Smooth muscle cell (in vitro differentiated cells): ENCODE results near the gene RNF144B. TPM values are rescaled to one million over a fixed set of nuclear protein-coding genes. Genes with fewer than 3 reads are reported as not detected.

ENCODE experiments used
- DNase-seq: peaks from one replicate; lab custom pipeline; 2025; ENCODE audit not compliant: unreplicated experiment; lab: John Stamatoyannopoulos, UW
- H2AFZ ChIP-seq: fragments of 200-600 bp; sonication (generic); 2 replicates; pipeline ENCODE4 v1.6.0; 2016; ENCODE audit warnings: antibody characterized with exemption, low read depth, mild to moderate bottlenecking
- H3F3A ChIP-seq: fragments of 200-600 bp; sonication (generic); 2 replicates; pipeline ENCODE4 v1.6.0; 2017; ENCODE audit warnings: antibody characterized with exemption, low read depth
- H3K27ac ChIP-seq: fragments of 200-600 bp; sonication (generic); 2 replicates; pipeline ENCODE4 v1.5.1; 2016; ENCODE audit warnings: low read depth, mild to moderate bottlenecking
- H3K27me3 ChIP-seq: fragments of 200-600 bp; sonication (generic); 2 replicates; pipeline ENCODE4 v1.6.1; 2016; ENCODE audit warnings: low read depth, mild to moderate bottlenecking
- H3K36me3 ChIP-seq: fragments of 200-600 bp; sonication (generic); 2 replicates; pipeline ENCODE4 v1.5.1; 2016; ENCODE audit warnings: low read depth
- H3K4me1 ChIP-seq: fragments of 200-600 bp; sonication (generic); 2 replicates; pipeline ENCODE4 v1.5.1; 2016; ENCODE audit warnings: low read depth
- H3K4me2 ChIP-seq: fragments of 200-600 bp; sonication (generic); 2 replicates; pipeline ENCODE4 v1.6.0; 2016; ENCODE audit warnings: mild to moderate bottlenecking
- H3K4me3 ChIP-seq: fragments of 200-600 bp; sonication (generic); 2 replicates; pipeline ENCODE4 v1.5.1; 2016; ENCODE audit warnings: mild to moderate bottlenecking
- H3K79me2 ChIP-seq: fragments of 200-600 bp; sonication (generic); 2 replicates; pipeline ENCODE4 v1.6.0; 2016; ENCODE audit warnings: low read depth, mild to moderate bottlenecking
- H3K9ac ChIP-seq: fragments of 200-600 bp; sonication (generic); 2 replicates; pipeline ENCODE4 v1.6.0; 2016; ENCODE audit warnings: low read depth
- H3K9me3 ChIP-seq: fragments of 200-600 bp; sonication (generic); replicated peaks from 2 replicates; pipeline ENCODE4 v1.5.1; 2016; ENCODE audit warnings: low read depth
- H4K20me1 ChIP-seq: fragments of 200-600 bp; sonication (generic); 2 replicates; pipeline ENCODE4 v1.6.0; 2016; ENCODE audit warnings: low read depth
- WGBS: methylation state at CpG from one replicate; pipeline ENCODE4 v1.1.7; 2016; ENCODE audit warnings: low lambda C conversion rate; 5-methylcytosine and 5-hydroxymethylcytosine counted together
- polyA plus RNA-seq: library from polyadenylated mRNA; unstranded; fragments of >200 nt; fragmentation: Nextera tagmentation; extraction: Ambion mirVana; gene quantifications from 2 replicates; pipeline ENCODE4 v1.2.1, GENCODE V29; 2016
- total RNA-seq: library from RNA; depleted of rRNA; stranded (reverse); fragments of >200 nt; gene quantifications from 2 replicates; pipeline ENCODE4 v1.2.3, GENCODE V29; 2014
- TF ChIP-seq, protein P1 (sequence below): fragments of 200-600 bp; sonication (generic); IDR thresholded peaks from 2 replicates; pipeline ENCODE4 v1.5.1; 2017; ENCODE audit warnings: borderline replicate concordance, mild to moderate bottlenecking, antibody characterized with exemption; ENCODE audit not compliant: insufficient read depth, poor library complexity, severe bottlenecking

Gene RNF144B
- total and polyA plus RNA-seq, 2 experiments from 2014 or later: 3.4 to 10.9 TPM

GRCh38 chr6:18414116-18414515 lies 27.0 kb downstream of the RNF144B start:
- 95% methylated on average over 1 of the region's 1 CpG for WGBS
- no peaks in the 10 kb centered on the region for H3K79me2 ChIP-seq
- TF ChIP-seq, protein P1, sequence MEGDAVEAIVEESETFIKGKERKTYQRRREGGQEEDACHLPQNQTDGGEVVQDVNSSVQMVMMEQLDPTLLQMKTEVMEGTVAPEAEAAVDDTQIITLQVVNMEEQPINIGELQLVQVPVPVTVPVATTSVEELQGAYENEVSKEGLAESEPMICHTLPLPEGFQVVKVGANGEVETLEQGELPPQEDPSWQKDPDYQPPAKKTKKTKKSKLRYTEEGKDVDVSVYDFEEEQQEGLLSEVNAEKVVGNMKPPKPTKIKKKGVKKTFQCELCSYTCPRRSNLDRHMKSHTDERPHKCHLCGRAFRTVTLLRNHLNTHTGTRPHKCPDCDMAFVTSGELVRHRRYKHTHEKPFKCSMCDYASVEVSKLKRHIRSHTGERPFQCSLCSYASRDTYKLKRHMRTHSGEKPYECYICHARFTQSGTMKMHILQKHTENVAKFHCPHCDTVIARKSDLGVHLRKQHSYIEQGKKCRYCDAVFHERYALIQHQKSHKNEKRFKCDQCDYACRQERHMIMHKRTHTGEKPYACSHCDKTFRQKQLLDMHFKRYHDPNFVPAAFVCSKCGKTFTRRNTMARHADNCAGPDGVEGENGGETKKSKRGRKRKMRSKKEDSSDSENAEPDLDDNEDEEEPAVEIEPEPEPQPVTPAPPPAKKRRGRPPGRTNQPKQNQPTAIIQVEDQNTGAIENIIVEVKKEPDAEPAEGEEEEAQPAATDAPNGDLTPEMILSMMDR: no peak

GRCh38 chr6:18415207-18415606 lies 28.1 kb downstream of the RNF144B start:
- WGBS: 95% methylated on average over 11 of the region's 11 CpGs

More at GRCh38 chr6:18414116-18414515, 27.0 kb downstream of the RNF144B start:
- Histone ChIP-seq H3K27me3 (no peaks in the 10 kb centered on the region), H3K4me1 (no peaks in the 10 kb centered on the region), H3K36me3 (no peaks in the 10 kb centered on the region), H4K20me1 (no peaks in the 10 kb centered on the region), H3K4me2 (no peak overlapping the region), H3K9me3 (no peaks in the 10 kb centered on the region), H3K4me3 (no peak overlapping the region), H2AFZ (no peak overlapping the region), H3F3A (no peaks in the 10 kb centered on the region), H3K9ac (no peak overlapping the region), H3K27ac (no peak overlapping the region)
- no peak for DNase-seq

DNA sequence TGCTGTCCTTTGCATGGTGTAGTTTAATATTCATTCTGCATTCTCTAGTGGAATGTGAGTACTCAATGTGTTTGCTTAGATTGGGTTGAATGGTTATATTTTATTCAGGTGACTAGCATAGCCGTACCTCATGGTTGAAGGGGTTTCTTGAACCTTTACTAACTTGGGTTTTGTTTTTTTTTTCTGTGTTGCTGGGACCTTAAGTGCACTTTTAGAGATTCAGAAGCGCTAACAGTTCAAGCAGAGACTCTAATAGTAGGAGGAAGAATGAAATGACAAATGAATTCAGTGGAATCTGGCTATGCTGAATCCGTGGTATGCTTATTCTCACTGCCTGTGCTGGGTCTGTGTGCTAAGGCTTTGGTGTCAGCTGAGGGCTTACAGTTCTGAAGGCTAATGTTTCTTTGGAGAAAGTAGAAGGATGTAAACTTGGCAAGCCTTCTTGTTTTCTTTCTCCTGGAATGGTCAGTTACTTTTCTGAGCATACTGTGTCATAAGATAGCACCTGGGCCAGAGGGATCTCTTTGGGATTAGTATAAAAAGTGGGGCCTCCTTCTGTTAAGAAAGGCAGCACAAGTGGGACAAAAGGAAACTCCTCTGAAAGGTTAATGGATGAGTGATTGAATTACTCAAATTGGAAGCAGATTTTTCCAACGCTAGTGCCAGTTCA lies 28.7 kb downstream of the RNF144B start:
- TF ChIP-seq, protein P1: no peak
- WGBS: 90% methylated on average over 4 of the region's 4 CpGs
- no peak overlapping the region for H3K4me2 ChIP-seq
- no peaks in the 10 kb centered on the region for H3K9me3 ChIP-seq
- DNase-seq: no peak
- H3K27me3 ChIP-seq: no peaks in the 10 kb centered on the region
- H3K4me1 ChIP-seq: no peaks in the 10 kb centered on the region
- H3F3A ChIP-seq: no peaks in the 10 kb centered on the region
- no peak overlapping the region for H3K27ac ChIP-seq
- no peaks in the 10 kb centered on the region for H4K20me1 ChIP-seq
- H3K4me3 ChIP-seq: no peak overlapping the region
- no peaks in the 10 kb centered on the region for H3K36me3 ChIP-seq
- H3K79me2 ChIP-seq: no peaks in the 10 kb centered on the region
- no peak overlapping the region for H3K9ac ChIP-seq
- H2AFZ ChIP-seq: no peak overlapping the region

More at GRCh38 chr6:18415207-18415606, 28.1 kb downstream of the RNF144B start:
- Histone ChIP-seq H3K27ac (no peak overlapping the region), H3K4me2 (no peak overlapping the region), H3K27me3 (no peaks in the 10 kb centered on the region), H3K4me3 (no peak overlapping the region), H3K4me1 (no peaks in the 10 kb centered on the region), H2AFZ (no peak overlapping the region), H4K20me1 (no peaks in the 10 kb centered on the region), H3F3A (no peaks in the 10 kb centered on the region), H3K9me3 (no peaks in the 10 kb centered on the region), H3K36me3 (no peaks in the 10 kb centered on the region), H3K79me2 (no peaks in the 10 kb centered on the region), H3K9ac (no peak overlapping the region)
- DNase-seq: no peak
- TF ChIP-seq, protein P1: no peak

GRCh38 chr6:18416341-18416679 lies 29.2 kb downstream of the RNF144B start:
- TF ChIP-seq, protein P1: no peak
- H3K27me3 ChIP-seq: no peaks in the 10 kb centered on the region
- H4K20me1 ChIP-seq: no peaks in the 10 kb centered on the region
- DNase-seq: no peak
- H3K9me3 ChIP-seq: no peaks in the 10 kb centered on the region
- no peak overlapping the region for H3K4me2 ChIP-seq
- no peak overlapping the region for H3K9ac ChIP-seq
- no peak overlapping the region for H2AFZ ChIP-seq
- no peaks in the 10 kb centered on the region for H3K4me1 ChIP-seq
- H3F3A ChIP-seq: no peaks in the 10 kb centered on the region
- no peak overlapping the region for H3K4me3 ChIP-seq
- no peaks in the 10 kb centered on the region for H3K36me3 ChIP-seq
- H3K27ac ChIP-seq: no peak overlapping the region
- H3K79me2 ChIP-seq: no peaks in the 10 kb centered on the region
- 95% methylated on average over 2 of the region's 2 CpGs for WGBS
